Caki2 (cell line): Measurements from ENCODE around the gene PDE5A. TPM values are rescaled to one million over a fixed set of nuclear protein-coding genes. Genes with fewer than 3 reads are reported as not detected.

Source experiments
- DNase-seq: peaks from one replicate; pipeline ENCODE4 v3.0.0-alpha.2; 2015; ENCODE audit warnings: low read depth
- in situ Hi-C: cut with HindIII; loops from 2 replicates; pipeline ENCODE4 v1.10.0; 2016; ENCODE audit warnings: low sequenced_read_pairs, low pct_unique_long_range_greater_than_20kb, mixed read lengths
- total RNA-seq: library from RNA; depleted of rRNA; stranded (reverse); fragments of >200 nt; shearing (Covaris generic); gene quantifications from 2 replicates; pipeline ENCODE4 v1.2.3, GENCODE V29; 2014; ENCODE audit warnings: low replicate concordance

Gene PDE5A
- total RNA-seq, 1 experiment from 2014 or later = 2.5 TPM

GRCh38 chr4:119536572-119537528, 91.8 kb downstream of the PDE5A start:
- DNase-seq = no peak
- in situ Hi-C loops = no loop called here

DNA sequence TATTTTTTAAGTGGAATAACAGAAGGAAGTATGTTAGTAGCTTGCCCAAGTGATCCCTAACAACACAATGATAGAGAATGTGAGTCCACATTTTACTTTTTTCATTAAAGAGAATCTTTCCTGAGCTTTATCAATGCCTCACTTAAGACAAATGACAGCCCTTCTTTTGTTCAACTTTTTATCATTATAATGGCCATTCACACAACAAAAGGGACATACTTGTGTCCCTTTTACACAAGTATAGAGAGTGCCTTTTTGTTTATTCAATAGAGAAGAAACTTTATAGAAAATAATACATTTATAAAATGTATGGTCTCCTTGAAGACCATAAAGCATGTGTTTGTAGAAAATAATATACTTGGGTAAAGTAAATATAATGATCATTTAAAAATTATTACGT, 96.3 kb downstream of the PDE5A start:
- in situ Hi-C loops = no loop called here
- DNase-seq = no peak

DNA sequence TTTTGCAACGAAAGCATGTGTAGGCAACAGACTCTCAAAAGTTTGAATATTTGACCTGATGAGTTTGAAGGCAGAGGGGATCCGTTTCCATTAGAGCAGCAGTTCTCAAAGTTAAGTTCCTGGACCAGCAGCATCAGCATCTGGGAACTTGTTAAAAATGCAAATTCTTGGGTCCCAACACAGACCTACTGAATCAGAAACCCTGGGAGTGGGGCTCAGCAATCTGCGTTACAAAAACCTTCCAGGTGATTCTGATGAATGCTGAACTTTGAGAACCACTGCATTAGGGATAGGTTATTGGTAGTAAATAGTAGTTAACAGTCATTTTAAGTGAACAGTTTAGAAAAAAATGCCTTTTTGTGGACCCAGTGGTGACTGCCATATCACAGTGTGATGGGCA, 98.8 kb downstream of the PDE5A start:
- in situ Hi-C loops = no loop called here

GRCh38 chr4:119526786-119527550, 101.6 kb downstream of the PDE5A start:
- no peak for DNase-seq
- in situ Hi-C loops = no loop called here

More for the DNA sequence above, 98.8 kb downstream of the PDE5A start:
- no peak for DNase-seq

GRCh38 chr4:119525771-119526712, 102.6 kb downstream of the PDE5A start:
- in situ Hi-C loops = no loop called here
- no peak for DNase-seq

DNA sequence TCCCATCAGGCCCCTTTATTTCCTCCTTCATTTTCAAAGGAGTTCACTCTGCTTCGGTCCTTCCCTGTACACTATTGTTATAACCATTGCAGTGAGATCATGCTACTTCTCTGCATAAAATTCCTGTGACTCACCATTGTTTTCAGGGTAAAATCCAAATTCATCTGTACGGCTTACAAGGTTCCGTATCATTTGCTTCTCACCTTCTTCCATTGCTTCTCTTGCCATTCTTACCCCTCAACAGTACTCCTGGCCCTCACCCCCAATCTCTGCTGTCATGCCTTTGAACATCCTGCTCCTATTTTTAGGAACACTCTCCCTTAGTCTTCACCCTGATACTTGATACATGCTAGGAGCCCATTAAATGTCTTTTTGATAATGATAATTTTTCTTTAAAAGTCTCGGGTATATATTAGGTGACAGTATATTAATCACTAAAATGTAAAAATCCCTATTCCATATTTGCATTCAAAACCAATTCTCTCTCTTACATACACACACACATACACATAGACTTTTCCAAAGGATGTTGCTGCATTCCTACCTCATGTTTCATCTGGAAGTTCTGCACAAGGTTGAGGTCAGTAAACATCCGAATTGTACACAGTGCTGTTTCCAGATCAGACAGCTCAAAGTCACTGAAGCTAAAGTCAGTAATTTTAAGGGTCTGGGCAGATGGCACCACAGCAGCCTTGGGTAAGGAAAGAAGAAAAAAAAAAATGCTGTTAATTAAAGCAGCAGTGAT, 103.4 kb downstream of the PDE5A start:
- in situ Hi-C loops = no loop called here
- DNase-seq = no peak

DNA sequence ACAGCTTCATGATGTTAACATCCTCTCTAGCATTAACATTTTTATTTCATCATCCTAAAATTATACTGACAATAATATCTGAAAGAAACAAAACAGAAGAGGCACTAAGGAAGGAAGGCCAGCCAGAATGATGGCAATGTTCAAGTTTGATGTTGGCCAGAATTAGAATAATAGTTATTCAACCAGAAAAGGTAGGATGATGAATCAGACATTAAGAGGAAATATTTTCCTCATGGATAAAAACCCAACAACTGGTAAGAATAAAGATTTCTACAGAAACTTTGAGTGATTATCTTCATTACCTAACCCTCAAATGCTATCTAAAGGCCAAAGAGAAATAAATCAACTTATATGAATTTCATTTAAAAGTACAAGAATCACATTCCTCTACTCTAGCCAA, 105.2 kb downstream of the PDE5A start:
- in situ Hi-C loops = no loop called here

DNA sequence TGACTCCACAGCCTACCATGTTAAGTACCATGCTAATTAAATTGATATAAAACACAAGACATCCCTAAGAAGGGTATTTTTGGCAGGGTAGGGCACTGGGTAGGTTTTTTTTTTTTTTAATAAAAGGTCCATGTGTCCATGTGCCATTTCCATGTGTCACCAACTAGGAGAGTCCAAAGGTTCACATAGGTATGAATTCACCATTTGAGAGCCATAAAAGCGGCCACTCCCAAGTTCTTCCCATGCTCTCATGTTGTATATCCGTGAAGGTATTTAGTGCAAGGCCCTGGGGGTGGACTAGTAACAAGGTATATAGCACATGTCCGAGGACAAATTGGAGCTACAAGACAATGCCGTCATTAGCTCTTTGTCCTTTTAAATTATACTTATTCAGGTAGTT, 107.3 kb downstream of the PDE5A start:
- DNase-seq = no peak
- in situ Hi-C loops = no loop called here

More for the DNA sequence above, 105.2 kb downstream of the PDE5A start:
- DNase-seq = no peak

DNA sequence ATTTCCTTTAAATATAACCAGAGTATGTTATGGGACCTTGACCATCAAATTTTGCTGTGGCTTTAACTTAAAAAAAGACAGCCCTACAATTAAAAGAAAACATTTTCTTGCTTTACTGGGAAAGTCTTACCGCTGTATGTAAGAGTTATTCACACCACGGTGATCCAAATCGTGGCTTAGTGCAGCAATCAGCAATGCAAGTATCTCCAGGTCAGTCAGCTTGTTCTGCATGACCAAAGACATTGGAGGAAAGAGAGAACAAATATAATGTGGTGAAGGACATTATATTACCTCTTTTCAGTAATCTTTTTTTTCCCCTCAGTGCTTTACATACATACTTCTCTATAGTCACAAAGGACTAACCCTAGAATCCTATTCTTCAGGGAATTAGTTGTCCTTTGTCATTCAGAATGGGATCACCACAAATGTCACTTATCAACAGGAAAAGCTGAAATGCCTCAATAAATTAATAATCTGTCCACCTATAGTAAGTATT, 109.6 kb downstream of the PDE5A start:
- in situ Hi-C loops = no loop called here
- no peak for DNase-seq

DNA sequence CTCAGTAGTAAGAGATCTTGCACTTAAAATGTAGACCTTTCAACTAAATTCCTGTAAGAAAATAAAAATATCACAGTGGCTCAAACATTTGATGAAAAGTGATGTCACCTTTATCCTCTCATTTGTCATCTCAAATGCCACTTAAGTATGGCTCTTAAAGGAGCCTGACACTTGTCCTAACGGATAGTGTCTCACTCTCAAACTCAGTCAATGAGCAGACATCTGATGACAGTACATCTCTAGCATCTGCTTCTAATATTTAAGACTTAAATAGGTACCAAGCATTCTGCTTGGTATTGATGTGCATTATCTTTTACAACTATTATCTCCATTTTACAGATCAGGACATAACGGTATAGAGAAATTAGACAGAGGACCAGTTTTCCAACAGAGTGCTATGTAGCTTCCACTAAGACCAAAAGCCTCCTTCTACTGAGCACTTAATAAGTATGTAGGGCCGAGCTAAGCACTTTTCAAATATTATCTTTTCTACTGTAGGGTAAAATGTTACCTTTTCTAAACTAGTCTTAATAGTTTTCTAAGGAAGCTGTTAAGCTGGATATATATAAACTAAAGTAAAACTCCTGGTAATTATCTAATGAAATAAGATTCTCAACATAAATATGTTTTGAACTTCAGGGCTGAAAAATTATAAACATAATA, 110.2 kb downstream of the PDE5A start:
- in situ Hi-C loops = no loop called here
- DNase-seq = no peak

DNA sequence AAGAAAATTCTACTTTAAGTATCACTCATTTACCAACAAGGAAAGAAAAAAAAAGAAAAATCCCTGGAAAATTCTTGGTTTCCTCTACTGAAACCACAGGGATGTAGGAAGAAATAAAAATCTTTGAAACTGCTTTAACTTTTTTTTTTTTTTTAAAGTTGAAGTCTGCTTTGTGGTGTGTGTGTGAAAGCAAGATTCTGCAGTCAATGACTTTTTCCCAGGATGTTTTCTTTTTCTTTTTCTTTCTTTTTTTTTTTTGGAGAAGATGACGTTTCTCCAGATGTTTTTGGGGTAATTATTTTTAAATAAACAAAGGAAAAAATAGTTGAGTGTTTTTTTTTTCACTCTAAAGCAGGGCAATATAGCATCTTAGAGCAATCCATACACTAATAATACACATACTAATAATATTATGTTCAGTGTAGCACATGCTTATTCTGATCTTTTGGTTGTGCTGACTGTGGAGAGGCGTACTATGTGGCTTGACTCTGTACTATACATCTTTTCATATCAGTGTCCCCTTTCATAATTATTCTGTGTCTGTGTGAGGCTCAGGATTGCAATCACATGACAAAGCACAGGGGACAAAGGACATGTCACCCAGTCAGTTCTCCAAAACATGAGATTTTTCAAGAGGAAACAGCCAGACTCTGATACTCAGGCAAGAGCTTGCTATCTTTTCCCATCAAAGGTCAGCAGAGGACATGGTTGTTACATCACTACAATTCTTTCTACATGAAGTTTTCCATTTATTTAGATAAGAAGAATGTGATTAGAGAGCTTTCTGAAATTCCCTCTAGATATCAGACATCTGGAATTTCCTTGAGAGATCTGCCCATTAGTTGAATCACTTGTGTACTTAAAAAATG, 111.0 kb downstream of the PDE5A start:
- DNase-seq = peak; percentile 6
- in situ Hi-C loops = no loop called here

DNA sequence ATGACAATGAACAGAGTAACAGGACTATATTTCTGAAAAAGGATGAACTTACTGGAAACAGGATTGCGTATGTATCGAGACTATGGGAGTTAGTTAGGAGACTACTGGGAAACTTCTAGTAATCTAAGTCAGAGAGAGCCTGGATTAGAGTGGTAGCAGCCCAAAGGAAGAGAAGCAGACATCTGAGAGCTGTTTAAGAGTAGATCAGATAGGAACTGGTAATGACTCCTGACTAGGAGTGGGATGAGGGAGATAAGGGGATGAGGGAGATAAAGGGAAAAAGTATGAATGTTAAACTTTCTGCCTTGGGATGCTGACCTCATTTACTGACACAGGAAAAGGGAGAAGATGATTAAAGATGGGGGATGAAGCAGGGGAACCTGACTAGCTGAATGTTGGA, 116.2 kb downstream of the PDE5A start:
- in situ Hi-C loops = no loop called here
- no peak for DNase-seq

- no peak for DNase-seq
- in situ Hi-C loops = no loop called here
These were observed 118.0 kb downstream of the PDE5A start for GRCh38 chr4:119510395-119511149.

DNA sequence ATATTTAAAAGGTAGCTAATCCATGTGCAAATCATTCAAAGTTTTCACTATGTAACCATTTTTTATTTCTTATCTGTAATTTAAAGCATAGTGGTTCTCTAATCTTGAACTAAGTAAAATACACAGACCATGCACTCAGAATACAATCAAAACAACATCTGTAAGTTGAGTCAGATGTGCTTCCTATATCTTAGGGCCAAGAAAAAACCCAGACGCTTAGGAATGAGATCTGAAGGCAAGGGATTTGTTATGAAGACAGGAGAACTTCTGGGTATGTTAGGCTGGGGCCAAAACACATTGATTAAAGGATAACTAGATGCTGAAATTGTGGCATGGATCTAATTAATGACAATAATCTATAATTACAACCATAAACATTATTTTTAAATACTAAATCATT, 120.3 kb downstream of the PDE5A start:
- in situ Hi-C loops = no loop called here
- DNase-seq = no peak

- in situ Hi-C loops = no loop called here
- DNase-seq = no peak
These were observed 121.8 kb downstream of the PDE5A start for GRCh38 chr4:119506806-119507205.

DNA sequence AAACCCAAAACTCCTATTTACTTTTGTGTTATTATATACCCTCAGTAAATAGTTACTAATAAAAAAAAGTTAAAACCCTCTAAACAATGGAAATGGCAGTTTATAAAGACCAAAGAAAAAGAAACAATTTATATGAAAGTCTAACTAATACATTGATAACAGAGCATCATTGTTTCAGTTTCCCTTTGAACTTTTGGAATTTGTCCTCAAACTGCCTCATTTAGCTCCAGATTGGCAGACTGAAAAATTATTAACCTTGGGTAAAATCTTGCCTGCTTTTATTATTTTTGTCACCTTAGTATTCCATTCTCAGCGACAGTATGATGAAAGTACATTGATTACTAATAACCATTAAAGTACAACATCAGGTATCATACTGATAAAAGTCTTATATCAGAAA, 124.0 kb downstream of the PDE5A start:
- no peak for DNase-seq

More for the DNA sequence above, 124.0 kb downstream of the PDE5A start:
- in situ Hi-C loops = no loop called here
